HuH-7 (cell line): ENCODE results near the gene UCN3.
A peak's percentile ranks its signal among the peaks of the same experiment; 100 is the strongest.

Source experiments
- DNase-seq: peaks from one replicate; pipeline ENCODE4 v3.0.0; 2011; ENCODE audit warnings: low spot score

UCN3 gene, protein sequence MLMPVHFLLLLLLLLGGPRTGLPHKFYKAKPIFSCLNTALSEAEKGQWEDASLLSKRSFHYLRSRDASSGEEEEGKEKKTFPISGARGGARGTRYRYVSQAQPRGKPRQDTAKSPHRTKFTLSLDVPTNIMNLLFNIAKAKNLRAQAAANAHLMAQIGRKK

GRCh38 chr10:5364890-5365338 lies at the start of gene UCN3:
Gene UCN3 (plus strand): TSS chr10:5364966. CDS start chr10:5373721, 8,755 bp downstream.
- no peak for DNase-seq

DNA sequence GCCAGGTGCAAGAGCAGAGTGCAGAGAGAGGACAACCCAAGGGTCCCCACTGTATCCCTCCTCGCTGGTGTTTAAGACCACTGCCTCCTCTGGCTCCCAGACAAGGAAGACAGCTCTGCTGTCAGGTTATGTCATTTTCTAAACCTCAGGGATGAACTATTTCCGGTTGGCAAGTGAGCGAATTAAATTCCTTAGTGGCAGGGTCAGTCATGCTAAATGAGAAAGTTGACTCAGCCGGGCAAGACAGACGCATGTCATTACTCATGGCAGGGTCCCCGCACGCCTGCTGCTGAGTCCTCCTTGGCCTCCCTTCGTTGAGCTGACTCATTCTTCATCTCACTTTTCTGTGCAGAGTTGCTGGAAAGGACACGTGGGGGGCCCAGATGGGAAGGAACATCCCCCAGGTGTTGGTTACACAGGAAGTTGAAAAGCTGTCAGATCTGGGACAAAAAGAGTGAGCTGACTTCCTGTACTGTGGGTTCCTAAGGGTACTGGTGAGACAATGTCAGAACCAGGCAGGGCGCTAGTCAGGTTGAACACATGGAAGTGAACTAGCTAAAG lies 47.1 kb upstream of the UCN3 start:
- DNase-seq: no peak

DNA sequence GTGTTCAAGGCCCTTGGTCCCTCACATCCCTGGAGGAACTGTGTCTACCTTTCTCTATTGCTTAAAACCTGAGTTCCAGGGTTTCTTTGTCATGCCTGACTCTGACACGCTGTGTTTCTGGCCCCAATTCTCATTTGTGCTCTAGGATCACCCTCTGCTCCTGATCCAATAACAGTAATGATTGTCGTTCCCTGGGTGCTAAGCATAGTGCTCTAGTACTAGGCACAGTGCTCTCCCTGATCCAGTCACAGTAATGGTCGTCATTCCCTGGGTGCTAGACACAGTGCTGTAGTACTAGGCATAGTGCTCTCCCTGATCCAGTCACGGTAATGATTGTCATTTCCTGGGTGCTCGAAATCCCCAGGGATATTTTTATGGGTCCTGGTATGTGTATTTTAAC lies 46.6 kb upstream of the UCN3 start:
- no peak for DNase-seq

GRCh38 chr10:5319863-5320262 lies 44.9 kb upstream of the UCN3 start:
- no peak for DNase-seq

- DNase-seq: no peak
Measured at GRCh38 chr10:5321273-5321672, 43.5 kb upstream of the UCN3 start.

DNA sequence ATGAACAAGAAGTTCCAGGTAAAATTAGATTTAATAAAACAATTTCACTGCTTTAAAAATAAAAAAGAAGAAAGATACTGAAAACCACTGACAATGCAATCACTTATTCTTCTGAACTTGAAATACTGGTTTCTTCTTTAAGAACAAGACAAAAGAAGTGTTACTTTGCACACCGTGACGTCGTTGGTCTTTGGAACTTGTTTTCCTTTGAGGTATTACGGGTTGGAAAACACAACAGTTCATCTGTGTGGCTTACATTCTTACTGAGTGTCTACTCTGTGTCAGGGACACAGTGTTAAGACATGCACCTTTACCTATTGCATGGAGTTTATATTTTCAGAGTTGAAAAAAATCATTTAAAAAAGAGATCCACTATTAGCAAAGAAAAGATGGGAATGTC lies 41.3 kb upstream of the UCN3 start:
- DNase-seq: no peak

- DNase-seq: no peak
Measured at GRCh38 chr10:5325076-5325475, 39.7 kb upstream of the UCN3 start.

DNA sequence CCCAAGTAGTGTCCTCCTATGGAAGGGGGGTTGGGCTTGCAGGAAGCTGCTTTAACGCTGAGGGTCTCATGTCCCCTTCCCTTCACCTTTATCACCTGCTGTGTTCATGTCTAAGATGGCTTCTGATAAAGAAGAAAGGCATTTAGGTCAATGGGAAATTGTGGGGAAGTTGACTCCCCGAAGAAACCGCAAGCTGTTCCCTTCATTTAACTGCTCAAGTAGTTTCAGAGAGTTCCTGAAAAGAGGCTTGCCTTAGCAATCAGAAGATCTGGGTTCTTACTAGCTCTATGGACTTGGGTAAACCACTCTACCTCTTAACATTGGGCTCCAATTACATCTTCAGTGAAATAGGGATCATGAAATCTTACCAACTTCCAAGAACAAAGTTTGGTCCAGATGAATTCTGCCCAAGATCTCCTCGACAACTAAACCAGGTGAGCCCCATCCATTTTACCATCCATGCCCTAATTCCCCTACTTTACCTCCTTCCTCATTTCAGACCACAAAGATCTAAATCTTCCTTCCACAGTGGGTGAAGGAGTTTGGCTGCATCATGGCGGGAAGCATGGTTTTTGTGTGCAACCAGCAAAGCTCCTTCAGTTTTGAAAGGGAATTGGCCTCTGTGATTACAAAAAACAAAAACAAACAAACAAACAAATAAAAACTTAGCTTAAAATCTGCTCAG lies 30.4 kb upstream of the UCN3 start:
- no peak for DNase-seq

GRCh38 chr10:5338010-5338409 lies 26.8 kb upstream of the UCN3 start:
- no peak for DNase-seq

DNA sequence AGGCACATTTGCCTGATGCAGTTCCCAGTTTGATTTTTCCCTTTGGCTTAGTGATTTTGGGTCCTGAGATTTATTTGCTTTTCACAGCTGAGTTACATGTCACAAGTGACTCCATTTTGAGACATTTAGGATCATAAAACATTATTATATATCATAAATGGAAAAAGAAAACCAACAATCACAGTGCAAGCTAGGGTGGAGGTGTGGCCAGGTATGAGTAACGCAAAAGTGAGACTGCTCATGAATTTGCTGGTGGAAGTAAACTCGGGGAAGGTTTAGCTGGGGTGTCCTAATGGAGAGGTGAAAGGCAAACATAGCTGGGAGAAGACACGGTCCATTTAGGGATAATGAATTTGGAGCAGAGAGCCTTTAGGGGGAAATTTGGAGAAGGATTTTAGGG lies 21.7 kb upstream of the UCN3 start:
- no peak for DNase-seq

GRCh38 chr10:5343561-5343960 lies 21.2 kb upstream of the UCN3 start:
- no peak for DNase-seq

DNA sequence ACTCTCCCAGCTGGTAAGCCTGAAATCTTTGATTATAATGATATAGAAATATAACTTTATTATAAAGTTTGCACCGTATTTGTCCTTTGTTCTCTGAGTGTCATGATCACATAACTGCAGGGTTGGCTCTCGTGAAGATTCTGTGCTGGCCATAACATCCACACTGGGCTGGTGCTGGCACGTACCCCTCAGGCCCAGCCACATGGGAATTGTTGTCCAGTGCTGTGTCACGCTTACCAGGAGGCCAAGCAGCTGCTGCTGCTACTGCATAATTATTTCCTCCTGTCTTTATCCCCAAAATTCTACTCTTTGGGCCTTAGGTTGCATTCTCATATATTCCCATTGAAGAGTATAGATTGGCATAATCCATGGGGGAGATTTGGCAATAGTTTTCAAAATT lies 20.8 kb upstream of the UCN3 start:
- DNase-seq: no peak

- DNase-seq: no peak
Measured at GRCh38 chr10:5344746-5345145, 20.0 kb upstream of the UCN3 start.

- DNase-seq: no peak
Measured at GRCh38 chr10:5346881-5347280, 17.9 kb upstream of the UCN3 start.

DNA sequence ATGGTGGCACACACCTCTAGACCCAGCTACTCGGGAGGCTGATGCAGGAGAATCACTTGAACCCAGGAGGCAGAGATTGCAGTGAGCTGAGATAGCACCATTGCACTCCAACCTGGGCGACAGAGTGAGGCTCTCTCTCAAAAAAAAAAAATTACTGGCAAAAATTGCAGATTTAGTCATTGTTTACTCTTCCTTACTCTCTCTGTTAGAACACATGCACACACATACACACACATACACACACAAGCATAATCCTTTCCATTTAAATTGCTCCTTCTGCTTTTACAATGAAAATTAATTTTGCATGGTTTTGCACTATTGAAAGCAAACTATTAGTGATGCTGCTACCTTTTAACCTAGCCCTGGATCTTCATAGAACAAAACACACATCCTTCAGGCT lies 15.4 kb upstream of the UCN3 start:
- DNase-seq: no peak

GRCh38 chr10:5354068-5354467 lies 10.7 kb upstream of the UCN3 start:
- no peak for DNase-seq

DNA sequence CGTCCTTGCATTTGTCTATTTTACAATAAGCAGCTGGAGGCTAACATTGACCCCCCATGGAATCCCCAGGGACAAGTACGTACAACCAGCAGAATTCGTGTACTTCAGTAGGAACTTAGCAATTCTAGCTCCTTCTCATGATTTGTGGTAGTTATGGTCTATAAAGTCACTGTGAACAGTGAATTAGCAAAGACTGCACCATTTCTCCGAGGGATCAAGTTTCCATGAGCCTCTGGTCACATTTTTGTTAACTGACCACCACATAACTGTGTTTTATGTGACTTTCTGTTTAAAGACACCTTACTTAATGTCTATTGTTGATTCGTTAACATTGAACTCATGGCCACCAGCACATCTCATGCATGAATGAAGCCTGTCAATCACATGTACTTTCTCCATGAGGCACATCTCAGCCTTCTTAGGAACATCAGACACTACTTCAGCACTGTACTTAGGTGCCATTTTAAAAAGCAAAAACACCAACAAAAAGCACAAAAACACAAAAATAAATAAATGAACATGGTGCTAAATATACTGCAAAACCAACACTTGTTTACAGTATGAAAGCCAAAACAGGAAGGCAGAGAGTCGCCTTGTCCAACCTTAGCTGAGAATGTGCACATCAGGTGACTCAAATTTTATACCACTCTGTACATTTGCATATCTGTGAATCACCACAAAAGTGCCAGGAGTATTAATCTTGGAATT lies 9.0 kb upstream of the UCN3 start:
- DNase-seq: no peak

- no peak for DNase-seq
Measured at GRCh38 chr10:5356302-5356763, 8.4 kb upstream of the UCN3 start.

GRCh38 chr10:5360318-5360915 lies 4.3 kb upstream of the UCN3 start:
- peak; percentile 49 for DNase-seq

DNA sequence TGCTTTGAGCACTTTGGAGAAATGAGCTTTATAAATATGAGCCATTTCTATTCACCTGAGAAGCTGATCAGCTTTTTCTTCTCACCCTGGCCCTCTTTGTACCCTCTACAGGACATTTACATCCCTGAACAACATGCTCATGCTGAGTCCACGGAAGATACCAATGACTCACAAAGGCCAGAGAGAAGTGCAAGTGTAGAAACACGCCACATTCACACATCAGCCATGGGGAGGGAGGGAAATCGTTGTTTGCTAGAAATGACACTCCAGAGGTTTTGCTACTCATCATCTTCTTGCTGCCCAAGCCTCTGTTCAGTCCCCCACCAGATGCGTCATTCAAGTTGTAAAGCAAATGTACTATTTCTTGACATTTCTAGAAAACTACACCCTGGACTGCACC lies 2.8 kb upstream of the UCN3 start:
- DNase-seq: no peak

DNA sequence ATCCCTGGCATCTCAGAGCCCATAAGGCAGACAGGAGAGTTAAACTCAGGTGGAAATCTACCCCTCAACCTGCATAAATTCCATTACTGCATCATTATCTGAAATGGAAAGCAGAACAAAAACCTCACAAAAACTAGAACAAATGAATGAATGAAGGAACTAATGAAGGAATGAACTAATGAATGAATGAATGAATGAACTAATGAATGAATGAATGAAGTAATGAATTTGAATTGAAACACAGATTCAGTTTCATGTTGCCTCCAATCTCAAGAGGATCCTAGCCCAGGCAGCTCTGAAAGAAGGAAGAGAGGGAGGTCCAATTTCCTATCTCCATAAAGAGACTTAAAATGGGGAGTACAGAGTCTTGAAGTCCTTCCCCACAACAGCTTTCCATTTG lies 1.9 kb upstream of the UCN3 start:
- DNase-seq: no peak

- DNase-seq: no peak
Measured at GRCh38 chr10:5364374-5364773, 392 bp upstream of the UCN3 start.

DNA sequence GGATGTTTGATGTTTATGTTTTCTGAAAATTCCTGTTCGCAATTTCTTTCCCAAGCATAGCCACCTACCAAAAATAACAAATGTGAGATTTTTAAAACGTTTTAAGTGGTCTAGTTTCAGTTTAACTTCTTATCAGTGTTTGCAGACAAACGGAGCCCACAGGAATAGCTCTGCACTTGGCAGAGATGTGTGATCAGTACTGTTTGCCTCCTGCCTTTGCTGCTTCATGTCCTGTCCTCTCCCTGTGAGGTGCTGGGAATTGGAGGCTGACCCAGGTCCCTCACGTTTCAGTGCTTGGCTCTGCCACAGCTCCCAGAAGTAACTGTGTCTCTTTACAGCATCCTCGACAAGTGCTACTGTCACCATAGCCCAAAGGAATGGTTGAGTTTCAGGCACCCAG lies 1.2 kb downstream of the UCN3 start:
- DNase-seq: no peak
